Stimulated activated CD4-positive, alpha-beta T cell treated with anti-CD3 and anti-CD28 coated beads, TNF-alpha, amount 100 ng/mL, for 4 hours (primary cell): ENCODE data around the gene STX1A.

Experiments
- DNase-seq, 3 experiments: peaks; one replicate each; pipeline ENCODE4 v3.0.0-alpha.2; 2020; ENCODE audit warnings: low read depth in 3 of 3

The STX1A gene

DNA sequence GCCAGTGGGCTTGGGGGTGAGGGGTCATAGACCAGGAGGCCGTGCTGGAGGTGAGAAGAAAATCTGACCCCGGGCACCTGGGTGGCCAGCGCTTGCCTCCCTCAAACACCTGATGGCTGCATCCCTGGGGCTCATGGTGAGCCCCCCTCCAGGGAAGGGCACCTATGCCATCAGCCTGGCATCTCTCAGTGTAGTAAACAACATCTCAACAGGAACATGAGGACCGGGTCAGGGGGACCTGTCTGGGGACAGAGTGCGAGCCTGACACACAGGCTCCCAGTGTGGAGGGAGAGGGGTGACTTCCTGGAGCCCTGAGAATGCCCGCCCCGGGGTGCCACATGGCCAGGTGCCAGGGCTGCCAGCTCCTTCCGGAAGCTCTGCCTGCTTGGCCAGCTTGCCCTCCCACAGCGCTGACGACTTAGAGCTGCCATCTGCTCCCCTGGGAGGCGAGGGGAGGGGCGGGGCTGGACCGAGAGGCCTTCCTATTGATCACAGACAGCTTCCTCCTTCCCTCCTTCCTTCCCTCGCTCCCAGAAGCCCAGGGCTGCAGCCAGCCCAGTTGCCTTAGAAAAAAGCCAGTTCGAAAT, 12.3 kb downstream of the STX1A start:
- no peak for DNase-seq

DNA sequence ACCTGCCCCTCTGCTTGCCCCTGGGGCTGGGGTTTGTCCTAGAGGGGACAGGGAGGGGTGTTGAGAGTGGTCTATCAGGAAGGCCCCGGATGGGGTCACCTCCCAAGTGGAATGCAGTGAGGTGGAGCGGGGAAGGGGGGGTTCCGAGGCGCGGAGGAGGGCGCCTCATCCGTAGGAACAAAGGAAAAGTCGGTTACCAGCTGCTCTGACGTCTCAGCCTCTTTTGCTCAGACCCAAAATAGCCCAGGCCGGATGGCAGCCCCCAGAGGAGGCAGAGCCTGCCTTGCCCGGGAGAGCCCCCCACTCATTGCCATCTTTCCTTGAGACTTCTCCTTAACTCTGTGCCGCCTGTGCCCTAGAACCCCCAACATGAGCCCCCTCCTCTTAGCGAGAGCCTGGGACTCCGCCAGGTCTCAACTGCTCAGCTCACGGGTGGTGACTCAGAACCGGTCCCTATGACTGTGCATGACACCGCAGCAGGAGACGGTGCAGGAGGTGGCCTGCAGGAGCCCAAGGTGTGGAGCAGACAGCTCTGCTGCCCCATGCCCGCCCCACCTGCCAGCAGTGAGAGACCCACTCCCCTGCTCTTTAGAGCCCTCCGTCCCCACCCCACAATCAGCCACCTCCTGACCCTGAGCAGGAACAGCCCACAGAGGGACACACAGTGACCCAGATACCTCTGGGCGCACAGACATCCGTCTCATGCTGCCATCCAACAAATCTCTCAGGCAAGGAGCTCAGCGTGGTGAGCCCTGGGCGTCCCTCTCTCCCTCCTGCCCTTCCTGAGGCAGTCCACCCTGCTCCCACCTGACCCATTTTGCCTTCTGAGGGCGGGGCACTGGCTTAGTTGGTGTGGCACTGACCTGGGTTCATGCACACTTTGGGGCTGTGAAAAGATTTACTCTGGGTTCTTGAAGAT, 13.1 kb downstream of the STX1A start:
- DNase-seq, result no peak

DNA sequence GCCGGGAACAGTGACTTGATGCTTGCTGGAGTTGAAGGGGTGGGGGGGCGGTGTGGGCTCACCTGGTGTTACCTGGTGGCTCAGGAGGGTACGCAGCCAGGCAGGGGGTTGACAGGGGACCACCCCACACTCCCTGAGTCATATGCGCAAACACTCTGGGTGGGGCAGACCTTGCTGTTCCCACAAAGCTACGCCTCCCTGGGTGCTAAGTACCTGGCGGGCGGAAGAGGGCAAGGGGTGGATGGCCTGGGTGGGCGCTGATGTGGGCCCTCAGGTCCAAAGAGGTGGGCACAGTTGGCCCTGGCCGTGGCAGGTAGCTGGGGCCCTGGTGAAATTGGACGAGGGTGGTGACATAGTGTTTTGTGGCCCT, 13.9 kb downstream of the STX1A start:
- no peak for DNase-seq

DNA sequence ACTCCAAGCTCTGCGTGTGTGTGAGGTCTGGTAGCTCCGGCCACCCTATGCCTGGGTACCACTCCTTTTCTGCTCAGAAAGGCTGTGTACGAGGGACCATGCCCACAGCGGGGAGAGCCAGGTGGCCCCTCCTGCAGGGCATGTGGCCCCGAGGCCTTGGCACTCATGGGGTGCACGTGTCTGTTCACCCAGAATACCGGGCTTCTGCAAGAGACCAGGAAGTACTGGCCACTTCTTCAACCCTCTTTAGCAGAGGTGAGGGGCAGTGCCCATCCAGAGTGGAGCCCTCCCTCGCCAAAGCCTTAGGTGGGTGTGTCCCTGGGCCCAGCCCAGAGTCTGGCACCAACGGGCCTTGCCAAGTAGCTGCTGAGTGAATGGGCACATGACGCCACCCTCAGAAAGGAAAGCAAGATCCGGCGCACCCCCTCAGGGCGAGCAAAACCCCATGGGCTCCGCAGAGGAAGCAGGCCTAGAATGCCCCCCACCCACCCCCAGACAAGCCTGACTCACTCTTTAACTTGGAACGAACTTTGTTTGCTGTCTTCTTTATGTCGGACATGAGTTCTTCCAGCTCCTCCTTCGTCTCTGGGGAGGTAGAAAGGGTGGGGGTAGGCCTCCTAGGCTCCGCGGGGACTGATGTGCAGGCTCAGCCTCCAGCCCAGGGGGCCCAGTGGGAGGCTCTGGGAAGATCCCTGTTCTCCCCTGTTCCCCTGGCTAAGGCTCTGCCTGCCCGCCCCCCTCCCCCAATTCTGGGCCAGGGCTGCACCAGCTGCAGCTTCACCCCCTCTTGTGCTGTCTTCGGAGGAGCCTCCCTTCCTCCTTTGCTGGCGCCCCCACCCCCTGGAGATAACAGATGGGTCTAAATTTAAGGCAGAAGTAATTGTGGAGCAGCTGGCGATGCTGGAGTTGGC, 14.6 kb downstream of the STX1A start:
- no peak for DNase-seq

DNA sequence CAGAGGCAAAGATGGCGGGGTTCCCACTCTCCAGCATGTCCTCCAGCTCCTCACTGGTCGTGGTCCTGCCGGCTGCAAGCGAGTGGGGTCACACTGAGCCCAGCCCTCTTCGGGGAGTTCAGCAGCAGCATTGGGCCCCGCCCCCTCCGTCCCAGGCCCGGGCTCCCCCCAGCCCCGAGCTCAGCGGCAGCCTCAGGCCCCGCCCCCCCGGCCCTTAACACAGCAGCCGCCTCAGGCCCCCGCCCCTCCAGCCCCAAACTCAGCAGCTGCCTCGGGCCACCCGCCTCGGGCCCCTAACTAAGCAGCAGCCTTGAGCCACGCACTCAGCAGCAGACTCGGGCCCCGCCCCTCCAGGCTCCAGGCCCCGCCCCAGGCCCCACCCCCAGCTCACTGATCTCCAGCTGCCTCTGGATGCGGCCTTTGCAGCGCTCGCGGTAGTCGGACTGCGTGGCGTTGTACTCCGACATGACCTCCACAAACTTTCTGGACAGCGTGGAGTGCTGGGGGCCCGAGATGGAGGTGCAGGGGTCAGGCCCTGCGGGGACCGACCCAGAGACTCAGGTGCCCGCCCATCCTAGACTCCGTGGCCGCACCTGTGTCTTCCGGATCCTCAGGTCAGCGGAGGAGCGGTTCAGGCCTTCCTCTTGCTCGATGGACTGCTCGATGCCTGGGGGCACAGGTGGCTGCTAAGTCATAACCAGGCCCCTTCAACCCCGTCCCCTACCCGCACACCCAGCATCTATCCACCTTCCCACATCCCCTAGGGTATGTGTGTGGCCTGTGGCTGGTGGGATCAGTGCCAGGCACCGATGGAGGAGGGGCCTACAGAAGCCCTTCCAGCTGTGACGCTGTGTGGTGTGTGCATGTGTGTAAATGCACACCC, 15.5 kb downstream of the STX1A start:
- DNase-seq, result no peak

DNA sequence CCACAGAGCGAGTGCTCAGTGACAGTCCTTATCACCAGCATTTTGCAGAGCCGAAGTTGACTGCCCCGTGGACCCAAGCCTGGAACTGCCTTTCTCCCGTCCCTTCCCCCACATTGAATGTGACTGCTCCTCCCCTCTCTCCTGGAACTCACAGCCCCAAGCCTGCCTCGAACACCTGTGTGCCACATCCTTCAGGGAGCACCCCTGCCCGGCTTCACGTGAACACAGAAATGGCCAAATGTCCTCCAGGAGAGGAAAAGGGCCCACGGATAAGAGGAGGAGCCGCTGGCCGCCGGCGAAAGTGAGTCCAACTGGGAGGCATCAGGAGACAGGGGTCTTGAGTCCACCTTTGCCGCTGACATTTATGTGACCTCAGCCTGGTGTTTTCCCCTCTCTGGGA, 16.2 kb downstream of the STX1A start:
- DNase-seq, result no peak

DNA sequence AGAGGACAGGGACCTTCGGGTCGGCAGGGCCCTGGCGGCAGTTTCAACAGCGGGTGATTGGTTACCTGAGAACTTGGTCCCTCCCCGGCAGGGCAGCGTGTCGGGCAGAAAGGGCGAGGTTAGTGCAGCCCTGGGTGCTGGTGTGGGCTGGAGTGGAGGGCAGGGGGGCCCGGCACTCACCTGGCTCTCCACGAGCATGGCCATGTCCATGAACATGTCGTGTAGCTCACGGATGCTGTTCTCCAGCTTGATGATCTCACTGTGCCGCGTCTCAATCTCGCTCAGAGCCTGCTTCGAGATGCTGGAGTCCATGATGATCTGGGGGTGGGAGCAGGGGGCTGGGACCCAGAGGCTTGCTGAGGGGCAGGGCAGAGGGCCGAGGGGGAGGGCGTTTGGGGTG, 16.8 kb downstream of the STX1A start:
- no peak for DNase-seq

DNA sequence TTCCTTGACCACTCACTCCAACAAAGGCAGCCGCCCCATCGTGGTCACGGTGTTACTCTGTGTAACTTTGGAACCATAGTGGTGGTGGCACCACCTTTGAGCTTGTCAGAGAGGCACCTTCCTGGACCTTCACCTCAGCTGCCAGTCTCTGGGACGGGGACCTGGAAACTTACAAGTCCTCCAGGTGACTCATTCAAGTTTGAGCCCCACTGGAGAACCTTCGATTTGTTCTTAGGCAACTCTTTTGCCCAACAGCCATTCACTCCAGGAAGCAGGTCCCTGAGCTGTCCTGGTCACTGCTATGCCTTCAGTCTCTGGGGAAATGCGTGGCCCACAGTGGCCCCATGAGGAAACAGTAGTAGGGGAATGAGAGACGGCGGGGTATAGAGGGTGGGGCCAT, 17.2 kb downstream of the STX1A start:
- no peak for DNase-seq

DNA sequence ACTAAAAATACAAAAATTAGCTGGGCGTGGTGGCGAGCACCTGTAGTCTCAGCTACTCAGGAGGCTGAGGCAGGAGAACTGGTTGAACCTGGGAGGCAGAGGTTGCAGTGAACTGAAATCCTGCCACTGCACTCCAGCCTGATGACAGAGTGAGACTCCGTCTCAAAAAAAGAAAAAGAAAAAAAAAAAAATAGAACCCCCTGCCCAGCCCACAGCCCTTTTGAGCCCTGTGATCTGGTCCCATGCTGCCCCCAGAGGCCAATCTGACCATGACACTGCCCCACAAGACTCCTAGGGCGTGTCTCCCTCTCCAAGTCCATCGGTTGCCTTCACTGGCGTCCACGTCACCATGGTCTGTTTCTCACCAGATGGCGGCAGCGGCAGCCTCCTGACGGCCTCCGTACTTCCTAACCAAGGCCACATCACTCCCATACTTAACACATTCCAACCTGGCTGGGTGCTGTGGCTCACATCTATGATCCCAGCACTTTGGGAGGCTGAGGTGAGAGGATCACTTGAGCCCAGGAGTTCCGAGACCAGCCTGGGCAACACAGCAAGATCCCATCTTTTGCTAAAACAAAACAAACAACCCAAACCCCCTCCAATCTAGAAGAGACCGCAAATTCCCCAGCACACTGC, 18.0 kb downstream of the STX1A start:
- DNase-seq, result no peak

DNA sequence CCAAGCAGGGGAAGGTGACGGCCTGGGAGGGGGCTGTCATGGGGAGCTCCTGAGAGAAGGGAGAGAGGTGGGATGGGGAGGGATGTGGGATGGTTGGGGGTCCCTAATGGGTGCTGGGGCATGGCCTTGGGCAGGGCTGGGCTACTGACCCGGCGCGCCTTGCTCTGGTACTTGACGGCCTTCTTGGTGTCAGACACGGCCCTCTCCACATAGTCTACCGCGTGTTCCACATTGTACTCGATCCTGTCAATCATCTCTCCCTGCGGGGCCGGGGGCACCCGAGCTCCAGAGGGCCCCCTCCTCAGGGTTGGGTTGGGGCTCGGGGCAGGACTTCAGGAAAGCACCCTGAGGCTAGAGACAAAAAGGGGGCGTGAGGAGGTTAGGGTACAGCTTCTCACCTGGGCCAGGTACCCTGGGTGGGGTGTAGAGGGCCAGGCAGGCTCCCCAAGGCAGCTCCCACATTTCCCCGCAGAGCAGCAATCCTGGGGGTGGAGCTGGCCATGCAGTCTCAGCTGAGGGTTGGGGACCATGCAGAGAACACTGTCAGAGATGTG, 18.8 kb downstream of the STX1A start:
- DNase-seq, result no peak

DNA sequence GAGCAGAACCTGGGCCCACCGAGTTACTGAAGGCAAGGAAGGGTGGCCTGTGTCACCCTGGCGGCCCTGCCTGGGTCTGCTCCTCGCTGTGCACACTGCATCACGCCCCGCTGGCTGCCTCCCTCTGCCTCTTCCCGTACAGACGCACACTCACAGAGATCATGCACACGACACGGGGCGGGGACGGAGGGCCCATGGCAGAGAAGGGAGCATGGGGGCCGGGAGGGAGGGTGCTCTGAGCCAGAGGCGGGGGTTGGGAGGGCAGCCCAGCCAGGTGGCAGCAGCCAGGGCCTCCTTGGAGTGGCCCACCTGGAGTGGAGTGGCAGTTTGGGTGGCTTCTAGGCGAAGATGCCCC, 19.4 kb downstream of the STX1A start:
- DNase-seq, result no peak

DNA sequence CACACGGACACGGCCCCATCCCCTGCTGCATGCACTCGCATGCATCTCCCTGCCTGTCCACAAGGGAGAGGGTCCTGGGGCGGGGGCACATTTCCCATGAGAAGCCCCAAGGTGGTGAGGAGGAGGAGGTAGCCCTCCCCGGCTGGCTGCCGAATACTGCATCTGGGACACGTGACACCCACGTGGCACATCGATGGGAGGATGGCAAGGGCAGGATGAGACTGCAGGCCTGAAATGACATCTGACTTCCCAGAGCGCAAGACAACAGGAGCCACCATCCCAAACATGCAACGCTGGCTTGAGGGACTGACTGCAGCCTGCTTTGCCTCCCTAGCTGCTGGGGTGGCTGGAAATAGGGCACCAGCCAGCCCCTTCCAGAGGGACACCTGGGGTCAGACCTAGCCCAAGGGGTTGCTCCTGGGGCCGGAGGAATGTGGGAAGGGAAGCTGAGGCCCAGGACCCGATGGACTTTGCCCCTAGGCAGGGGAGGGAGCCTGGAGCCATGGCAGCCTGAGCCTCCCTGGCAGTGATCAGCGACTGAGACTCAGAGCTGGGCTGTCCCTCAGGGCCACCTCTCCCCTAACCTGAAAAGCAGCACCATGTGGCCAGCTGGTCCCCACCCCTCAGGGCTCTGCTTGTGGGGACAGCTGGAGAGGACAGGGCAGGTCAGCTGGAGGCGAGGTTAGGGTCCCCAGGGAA, 19.9 kb downstream of the STX1A start:
- no peak for DNase-seq

DNA sequence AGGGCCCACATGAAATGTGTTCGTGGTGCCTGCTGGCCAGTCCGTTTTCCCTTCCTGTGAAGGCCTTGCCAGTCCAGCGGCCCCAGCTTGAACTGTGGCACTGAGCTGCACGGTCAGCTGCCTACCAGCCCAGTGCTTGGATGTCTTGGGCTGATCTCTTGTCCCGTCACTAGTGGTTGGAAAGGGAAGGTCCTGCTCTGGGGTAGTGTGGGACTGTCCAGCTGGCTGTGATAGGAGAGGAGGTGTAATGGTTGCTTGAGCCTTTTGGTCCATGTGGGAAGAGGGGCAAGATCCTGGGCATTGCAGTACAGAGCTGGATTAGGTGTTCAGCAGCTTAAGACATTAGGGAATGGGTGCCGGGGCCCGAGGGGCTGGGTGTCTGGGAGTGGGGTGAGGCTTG, 21.1 kb downstream of the STX1A start:
- no peak for DNase-seq

DNA sequence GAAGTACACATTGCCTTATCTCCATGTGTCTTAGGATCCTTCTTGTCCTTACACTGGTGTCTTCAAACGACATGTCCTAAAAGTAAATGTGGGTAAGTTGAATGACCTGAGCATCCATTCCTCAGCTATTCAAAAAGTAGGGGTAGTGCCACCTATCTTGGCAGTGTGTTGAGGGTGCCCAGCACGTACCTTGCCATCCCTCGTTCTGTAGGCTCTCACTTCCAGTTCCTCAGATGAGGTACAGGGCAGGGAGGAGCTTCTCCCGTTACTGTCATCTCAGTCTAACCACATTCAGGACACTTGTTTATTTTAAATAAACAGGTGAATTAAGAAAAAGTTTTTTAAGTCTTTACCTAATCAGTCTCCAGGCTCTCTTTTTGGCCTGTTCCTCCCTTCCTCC, 23.1 kb downstream of the STX1A start:
- no peak for DNase-seq

DNA sequence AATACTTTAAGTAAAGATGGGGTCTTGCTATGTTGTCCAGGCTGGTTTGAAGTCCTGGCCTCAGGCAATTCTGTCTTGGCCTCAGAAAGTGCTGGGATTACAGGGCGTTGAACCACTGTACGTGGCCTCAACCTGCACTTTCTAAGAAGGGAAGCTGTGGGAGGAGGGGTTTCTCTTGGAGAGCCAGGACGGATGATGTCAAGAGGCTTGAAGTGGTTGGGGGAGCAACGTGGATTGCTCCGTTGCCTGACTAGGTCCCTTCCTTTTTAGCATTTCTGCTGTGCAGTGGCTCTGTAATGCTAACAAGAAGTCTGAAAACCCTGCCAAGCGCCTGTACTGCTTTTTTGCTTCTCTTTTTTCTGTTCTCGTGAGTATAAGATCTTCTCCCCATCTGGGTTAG, 28.8 kb downstream of the STX1A start:
- no peak for DNase-seq

DNA sequence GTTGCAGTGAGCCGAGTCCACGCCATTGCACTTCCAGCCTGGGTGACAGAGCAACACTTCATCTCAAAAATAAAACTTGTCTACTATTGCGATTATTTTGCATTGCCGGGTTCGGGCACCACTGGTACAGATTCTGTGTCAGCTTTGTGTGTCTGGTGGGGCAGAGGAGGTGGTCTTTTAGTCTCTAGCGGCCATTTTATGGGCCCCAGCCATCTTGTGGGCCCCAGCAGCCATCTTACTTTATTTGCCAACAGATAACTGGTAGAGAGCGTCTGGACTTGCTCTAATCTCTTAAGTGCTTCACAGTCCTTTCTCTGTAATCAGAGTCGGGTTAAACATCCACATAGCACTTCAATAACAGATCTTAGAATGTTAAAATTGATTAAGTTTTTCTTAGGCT, 31.2 kb downstream of the STX1A start:
- no peak for DNase-seq

DNA sequence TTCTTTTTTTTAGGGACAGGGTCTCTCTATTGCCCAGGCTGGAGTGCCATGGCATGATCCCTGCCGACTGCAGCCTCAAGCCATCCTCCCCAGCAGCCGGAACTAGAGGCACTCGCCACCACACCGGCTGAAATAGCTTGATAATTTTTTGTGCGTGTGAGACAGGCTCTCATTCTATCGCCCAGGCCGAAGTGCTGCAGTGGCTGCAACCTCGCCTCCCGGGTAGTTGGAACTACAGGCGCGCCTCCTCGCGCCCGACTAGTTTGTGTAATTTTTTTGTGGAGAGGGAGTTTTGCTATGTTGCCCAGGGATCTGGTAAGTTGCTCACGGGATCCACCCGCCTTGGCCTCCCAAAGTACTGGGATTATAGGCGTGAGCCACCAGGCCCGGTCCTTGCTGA, 34.2 kb downstream of the STX1A start:
- DNase-seq, result no peak

DNA sequence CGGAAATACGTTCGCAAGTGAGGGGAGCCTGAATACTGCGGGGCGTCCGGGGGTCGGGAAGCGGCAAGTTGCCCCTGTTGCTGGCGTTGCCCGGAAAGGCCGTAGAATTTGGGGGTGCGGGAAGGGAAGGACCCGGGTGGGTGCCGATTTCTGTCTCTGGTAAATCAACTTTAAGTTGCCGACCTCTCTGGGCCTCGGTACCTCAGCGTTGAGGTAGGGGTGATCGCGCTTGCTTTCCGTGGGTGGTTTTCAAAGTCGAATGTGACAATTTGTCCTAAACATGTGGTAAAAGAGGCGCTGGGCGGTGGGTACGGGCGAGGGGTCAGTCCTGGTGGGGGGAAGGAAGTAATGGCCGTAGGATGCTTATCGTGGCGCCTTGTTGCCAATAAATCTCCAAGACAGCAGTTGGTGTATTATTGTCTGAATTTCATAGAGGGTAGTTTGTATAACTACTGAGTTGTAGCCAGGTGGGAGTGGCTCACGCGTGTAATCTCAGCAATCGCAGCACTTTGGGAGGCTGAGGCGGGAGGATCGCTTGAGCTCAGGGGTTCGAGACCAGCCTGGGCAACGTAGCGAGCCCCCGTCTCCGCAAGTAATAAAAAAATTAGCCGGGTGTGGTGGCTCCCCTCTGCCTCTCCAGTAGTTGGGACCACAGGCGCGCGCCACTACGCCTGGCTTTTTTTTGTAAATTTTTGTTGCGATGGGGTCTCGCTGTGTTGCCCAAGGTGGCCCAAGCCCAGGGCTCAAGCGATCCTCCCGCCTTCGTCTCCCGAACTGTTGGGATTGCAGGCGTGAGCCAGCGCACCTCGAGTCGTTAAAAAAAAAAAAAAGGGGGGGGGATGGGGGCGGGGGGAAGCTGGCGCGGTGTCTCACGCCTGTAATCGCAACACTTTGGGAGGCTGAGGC, 35.4 kb downstream of the STX1A start:
- DNase-seq, result no peak
